HCEC 1CT (cell line): ENCODE measurements around the gene KIF20B.
"Not testable (repeated sequence)": the region's sequence is repeated elsewhere in the genome, so short reads cannot be mapped to it uniquely, and the experiment has no call there.

Experiments used
- DNase-seq: peaks from one replicate; pipeline ENCODE4 v3.0.0-alpha.2; 2017

KIF20B gene

GRCh38 chr10:89685936-89686335 is 15.5 kb upstream of the KIF20B start:
- DNase-seq: no peak

- no peak for DNase-seq
Measured at GRCh38 chr10:89690027-89690426, 11.4 kb upstream of the KIF20B start.

GRCh38 chr10:89692416-89692815 is 9.0 kb upstream of the KIF20B start:
- no peak for DNase-seq

GRCh38 chr10:89693176-89693575 is 8.2 kb upstream of the KIF20B start:
- DNase-seq: no peak

GRCh38 chr10:89695307-89695706 is 6.1 kb upstream of the KIF20B start:
- no peak for DNase-seq

- DNase-seq: no peak
Measured at GRCh38 chr10:89697946-89698345, 3.4 kb upstream of the KIF20B start.

- DNase-seq: no peak
Measured at GRCh38 chr10:89699581-89700064, 1.8 kb upstream of the KIF20B start.

- DNase-seq: no peak
Measured at GRCh38 chr10:89700923-89701241, 508 bp upstream of the KIF20B start.

GRCh38 chr10:89702121-89702480 is 711 bp downstream of the KIF20B start:
- DNase-seq: peak; percentile 8

GRCh38 chr10:89705466-89705865 is 4.1 kb downstream of the KIF20B start:
- DNase-seq: no peak

- peak; percentile 19 for DNase-seq
Measured at GRCh38 chr10:89706011-89706410, 4.6 kb downstream of the KIF20B start.

GRCh38 chr10:89707372-89707771 is 6.0 kb downstream of the KIF20B start:
- DNase-seq: no peak

- DNase-seq: peak; percentile 8
Measured at GRCh38 chr10:89710753-89711152, 9.4 kb downstream of the KIF20B start.

- no peak for DNase-seq
Measured at GRCh38 chr10:89734616-89735015, 33.2 kb downstream of the KIF20B start.

GRCh38 chr10:89738551-89739209 is 37.3 kb downstream of the KIF20B start:
- no peak for DNase-seq

- DNase-seq: no peak
Measured at GRCh38 chr10:89741126-89741762, 39.9 kb downstream of the KIF20B start.

GRCh38 chr10:89744026-89744425 is 42.6 kb downstream of the KIF20B start:
- peak; percentile 63 for DNase-seq

- DNase-seq: no peak
Measured at GRCh38 chr10:89745903-89746302, 44.5 kb downstream of the KIF20B start.

GRCh38 chr10:89750441-89750840 is 49.1 kb downstream of the KIF20B start:
- no peak for DNase-seq

GRCh38 chr10:89755374-89755773 is 54.0 kb downstream of the KIF20B start:
- no peak for DNase-seq

- DNase-seq: no peak
Measured at GRCh38 chr10:89759531-89759930, 58.1 kb downstream of the KIF20B start.

GRCh38 chr10:89763671-89764070 is 62.3 kb downstream of the KIF20B start:
- not testable (repeated sequence) for DNase-seq

GRCh38 chr10:89771684-89772083 is 70.3 kb downstream of the KIF20B start:
- no peak for DNase-seq

GRCh38 chr10:89773081-89773480 is 71.7 kb downstream of the KIF20B start:
- DNase-seq: peak; percentile 38

- no peak for DNase-seq
Measured at GRCh38 chr10:89776665-89777064, 75.3 kb downstream of the KIF20B start.
